GM12864 (cell line): Measurements from ENCODE around the gene ABCC5.

ENCODE experiments used
- DNase-seq: peaks from one replicate; pipeline ENCODE4 v3.0.0-alpha.2; 2011; ENCODE audit warnings: low read depth
- H3K4me3 ChIP-seq: 2 replicates; pipeline ENCODE4 v1.5.1; 2011; ENCODE audit warnings: mild to moderate bottlenecking, low read depth, low read length, control low read depth
- CTCF ChIP-seq: IDR thresholded peaks from 2 replicates; pipeline ENCODE4 v1.5.1; 2011; ENCODE audit warnings: low read depth, mild to moderate bottlenecking, moderate library complexity, low read length, control low read depth, inconsistent platforms; ENCODE audit errors: missing control alignments

Gene ABCC5

GRCh38 chr3:183958226-183958625 lies 59.5 kb downstream of the ABCC5 start:
- H3K4me3 ChIP-seq, result no peak overlapping the region
- TF ChIP-seq CTCF, result no peak
- DNase-seq, result no peak

GRCh38 chr3:183954875-183955274 lies 62.8 kb downstream of the ABCC5 start:
- H3K4me3 ChIP-seq, result no peak overlapping the region
- no peak for DNase-seq
- no peak for TF ChIP-seq CTCF

- no peak for TF ChIP-seq CTCF
- H3K4me3 ChIP-seq, result no peak overlapping the region
- no peak for DNase-seq
These were observed 64.1 kb downstream of the ABCC5 start for GRCh38 chr3:183953471-183954070.

GRCh38 chr3:183951459-183951858 lies 66.2 kb downstream of the ABCC5 start:
- DNase-seq, result no peak
- H3K4me3 ChIP-seq, result no peak overlapping the region
- TF ChIP-seq CTCF, result no peak

- no peak for TF ChIP-seq CTCF
These were observed 68.0 kb downstream of the ABCC5 start for GRCh38 chr3:183949690-183950089.

GRCh38 chr3:183946037-183946436 lies 71.6 kb downstream of the ABCC5 start:
- DNase-seq, result no peak

More at GRCh38 chr3:183949690-183950089, 68.0 kb downstream of the ABCC5 start:
- no peak for DNase-seq
- no peak overlapping the region for H3K4me3 ChIP-seq

More at GRCh38 chr3:183946037-183946436, 71.6 kb downstream of the ABCC5 start:
- no peak overlapping the region for H3K4me3 ChIP-seq
- TF ChIP-seq CTCF, result no peak
